ENCODE results near the gene NEXMIF.

- TF ChIP-seq POLR2A (IDR thresholded peaks at IDR 0.05; ENCODE audit: low read length) (no peak), GATA1 (IDR thresholded peaks at IDR 0.05; ENCODE audit: low read depth, low read length) (no peak)
These were observed 2.2 kb downstream of the NEXMIF start for GRCh38 chrX:74922922-74923543.

Data from erythroblast (primary cell).